ENCODE results near the gene EEF1AKMT3. TPM values are rescaled to one million over a fixed set of nuclear protein-coding genes. Genes with fewer than 3 reads are reported as not detected.

EEF1AKMT3 gene
- total and polyA plus RNA-seq, 7 donors = 0.62 to 2.0 (median 1.3) TPM

- ATAC-seq (peak in 2 of 4 donors; percentile 29 to 35), DNase-seq (no peak)
- TF ChIP-seq, protein P1, sequence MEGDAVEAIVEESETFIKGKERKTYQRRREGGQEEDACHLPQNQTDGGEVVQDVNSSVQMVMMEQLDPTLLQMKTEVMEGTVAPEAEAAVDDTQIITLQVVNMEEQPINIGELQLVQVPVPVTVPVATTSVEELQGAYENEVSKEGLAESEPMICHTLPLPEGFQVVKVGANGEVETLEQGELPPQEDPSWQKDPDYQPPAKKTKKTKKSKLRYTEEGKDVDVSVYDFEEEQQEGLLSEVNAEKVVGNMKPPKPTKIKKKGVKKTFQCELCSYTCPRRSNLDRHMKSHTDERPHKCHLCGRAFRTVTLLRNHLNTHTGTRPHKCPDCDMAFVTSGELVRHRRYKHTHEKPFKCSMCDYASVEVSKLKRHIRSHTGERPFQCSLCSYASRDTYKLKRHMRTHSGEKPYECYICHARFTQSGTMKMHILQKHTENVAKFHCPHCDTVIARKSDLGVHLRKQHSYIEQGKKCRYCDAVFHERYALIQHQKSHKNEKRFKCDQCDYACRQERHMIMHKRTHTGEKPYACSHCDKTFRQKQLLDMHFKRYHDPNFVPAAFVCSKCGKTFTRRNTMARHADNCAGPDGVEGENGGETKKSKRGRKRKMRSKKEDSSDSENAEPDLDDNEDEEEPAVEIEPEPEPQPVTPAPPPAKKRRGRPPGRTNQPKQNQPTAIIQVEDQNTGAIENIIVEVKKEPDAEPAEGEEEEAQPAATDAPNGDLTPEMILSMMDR (IDR thresholded peaks at IDR 0.05) = no peak
- Histone ChIP-seq H3K27me3 (ENCODE audit: insufficient read depth in 3 of 3, low read length in 2 of 3) (peaks cover 0 to 62% (median 24%) of the 10 kb centered on the region in 3 donors), H3K36me3 (ENCODE audit: insufficient read depth in 1 of 2, low read depth in 1 of 2) (no peaks in the 10 kb centered on the region), H3K9me3 (no peaks in the 10 kb centered on the region), H3K4me1 (peaks cover 25% of the 10 kb centered on the region), H3K27ac (no peak overlapping the region), H3K4me3 (peak overlapping the region; percentile 65)
- WGBS, 3 donors = 19 to 26% (median 21%) methylated on average over 7 to 8 of the region's 8 CpGs
- intact Hi-C loops (cut with DNase I) = no loop called here
These were observed 37.1 kb upstream of the EEF1AKMT3 start for GRCh38 chr12:57735198-57735855.

GRCh38 chr12:57735952-57736740 lies 36.3 kb upstream of the EEF1AKMT3 start:
- no peaks in the 10 kb centered on the region for H3K9me3 ChIP-seq
- peak; percentile 17 to 58 (median 28) for ATAC-seq
- DNase-seq = no peak
- H3K27me3 ChIP-seq (ENCODE audit: insufficient read depth in 3 of 3, low read length in 2 of 3) = peaks cover 0 to 65% (median 22%) of the 10 kb centered on the region in 3 donors
- H3K4me3 ChIP-seq = peak overlapping the region; percentile 65
- intact Hi-C loops (cut with DNase I) = no loop called here
- WGBS, 3 donors = 3 to 10% (median 8%) methylated on average over 49 of the region's 49 CpGs
- TF ChIP-seq, protein P1 (IDR thresholded peaks at IDR 0.05) = no peak
- H3K27ac ChIP-seq = no peak overlapping the region
- H3K36me3 ChIP-seq (ENCODE audit: insufficient read depth in 1 of 2, low read depth in 1 of 2) = no peaks in the 10 kb centered on the region
- H3K4me1 ChIP-seq = peaks cover 25% of the 10 kb centered on the region

- no peaks in the 10 kb centered on the region for H3K36me3 ChIP-seq (ENCODE audit: insufficient read depth in 1 of 2, low read depth in 1 of 2)
- 20 to 22% (median 22%) methylated on average over 29 to 31 of the region's 31 CpGs for WGBS, 3 donors
- DNase-seq = no peak
- H3K4me3 ChIP-seq = peak overlapping the region; percentile 65
- peaks cover 25% of the 10 kb centered on the region for H3K4me1 ChIP-seq
- no peaks in the 10 kb centered on the region for H3K9me3 ChIP-seq
- H3K27me3 ChIP-seq (ENCODE audit: insufficient read depth in 3 of 3, low read length in 2 of 3) = peaks cover 0 to 66% (median 25%) of the 10 kb centered on the region in 3 donors
- no peak for ATAC-seq
- intact Hi-C loops (cut with DNase I) = no loop called here
- TF ChIP-seq, protein P1 (IDR thresholded peaks at IDR 0.05) = no peak
- no peak overlapping the region for H3K27ac ChIP-seq
These were observed 35.5 kb upstream of the EEF1AKMT3 start for GRCh38 chr12:57736741-57737466.

GRCh38 chr12:57737467-57738460 lies 34.6 kb upstream of the EEF1AKMT3 start:
- WGBS, 3 donors = 3 to 8% (median 7%) methylated on average over 48 to 110 of the region's 110 CpGs

More at GRCh38 chr12:57737467-57738460, 34.6 kb upstream of the EEF1AKMT3 start:
- no peaks in the 10 kb centered on the region for H3K9me3 ChIP-seq
- H3K27ac ChIP-seq = no peak overlapping the region
- TF ChIP-seq, protein P1 (IDR thresholded peaks at IDR 0.05) = peak; percentile 24
- ATAC-seq (peak; percentile 16 to 26 (median 20)), DNase-seq (no peak)
- H3K4me3 ChIP-seq = peak overlapping the region; percentile 65
- peaks cover 25% of the 10 kb centered on the region for H3K4me1 ChIP-seq
- peaks cover 0 to 66% (median 25%) of the 10 kb centered on the region in 3 donors for H3K27me3 ChIP-seq (ENCODE audit: insufficient read depth in 3 of 3, low read length in 2 of 3)
- intact Hi-C loops (cut with DNase I) = no loop called here
- no peaks in the 10 kb centered on the region for H3K36me3 ChIP-seq (ENCODE audit: insufficient read depth in 1 of 2, low read depth in 1 of 2)
